MM.1S (cell line): ENCODE measurements around the gene ARV1.

Experiments used
- EZH2 ChIP-seq: fragments of 300-600 bp; sonication (generic); optimal IDR thresholded peaks from 2 replicates; pipeline ENCODE3; 2017; ENCODE audit warnings: low read depth, mild to moderate bottlenecking, antibody characterized with exemption, low read length, mixed read lengths
- TF ChIP-seq, protein P1 (sequence below): fragments of 300-600 bp; sonication (generic); IDR thresholded peaks from 2 replicates; pipeline ENCODE4 v1.5.1; 2016; ENCODE audit warnings: antibody characterized with exemption, low read length, mixed read lengths

DNA sequence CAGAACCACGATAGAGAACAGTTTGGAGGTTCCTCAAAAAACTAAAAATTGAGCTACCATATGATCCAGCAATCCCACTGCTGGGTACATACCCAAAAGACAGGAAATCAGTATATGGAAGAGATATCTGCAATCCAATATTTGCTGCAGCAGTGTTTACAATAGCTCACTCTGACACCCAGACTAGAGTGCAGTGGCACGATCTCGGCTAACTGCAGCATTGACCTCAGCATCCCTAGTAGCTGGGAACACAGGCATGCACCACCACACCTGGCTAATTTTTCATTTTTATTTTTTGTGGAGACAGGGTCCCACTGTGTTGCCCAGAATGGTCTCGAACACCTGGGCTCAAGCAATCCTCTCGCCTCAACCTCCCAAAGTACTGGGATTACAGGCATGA, 13.4 kb upstream of the ARV1 start:
- TF ChIP-seq, protein P1, sequence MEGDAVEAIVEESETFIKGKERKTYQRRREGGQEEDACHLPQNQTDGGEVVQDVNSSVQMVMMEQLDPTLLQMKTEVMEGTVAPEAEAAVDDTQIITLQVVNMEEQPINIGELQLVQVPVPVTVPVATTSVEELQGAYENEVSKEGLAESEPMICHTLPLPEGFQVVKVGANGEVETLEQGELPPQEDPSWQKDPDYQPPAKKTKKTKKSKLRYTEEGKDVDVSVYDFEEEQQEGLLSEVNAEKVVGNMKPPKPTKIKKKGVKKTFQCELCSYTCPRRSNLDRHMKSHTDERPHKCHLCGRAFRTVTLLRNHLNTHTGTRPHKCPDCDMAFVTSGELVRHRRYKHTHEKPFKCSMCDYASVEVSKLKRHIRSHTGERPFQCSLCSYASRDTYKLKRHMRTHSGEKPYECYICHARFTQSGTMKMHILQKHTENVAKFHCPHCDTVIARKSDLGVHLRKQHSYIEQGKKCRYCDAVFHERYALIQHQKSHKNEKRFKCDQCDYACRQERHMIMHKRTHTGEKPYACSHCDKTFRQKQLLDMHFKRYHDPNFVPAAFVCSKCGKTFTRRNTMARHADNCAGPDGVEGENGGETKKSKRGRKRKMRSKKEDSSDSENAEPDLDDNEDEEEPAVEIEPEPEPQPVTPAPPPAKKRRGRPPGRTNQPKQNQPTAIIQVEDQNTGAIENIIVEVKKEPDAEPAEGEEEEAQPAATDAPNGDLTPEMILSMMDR = no peak
- TF ChIP-seq EZH2 = no peak
